Fibroblast of lung (primary cell): ENCODE data around the gene ZDHHC9.

Source experiments
- CTCF ChIP-seq, 2 donors: IDR thresholded peaks in 1 of 2; conservative IDR thresholded peaks in 1 of 2; 1 replicate in 1 of 2; 2 replicates in 1 of 2; pipeline ENCODE4 v1.5.1; 2011 to 2012; ENCODE audit warnings: low read length in 2 of 2, control low read depth in 1 of 2, inconsistent platforms in 1 of 2, low read depth in 1 of 2, mild to moderate bottlenecking in 1 of 2
- EZH2 ChIP-seq: IDR thresholded peaks from 2 replicates; pipeline ENCODE4 v1.5.1; 2012; ENCODE audit warnings: low read length, control low read depth, mild to moderate bottlenecking; ENCODE audit errors: missing control alignments

DNA sequence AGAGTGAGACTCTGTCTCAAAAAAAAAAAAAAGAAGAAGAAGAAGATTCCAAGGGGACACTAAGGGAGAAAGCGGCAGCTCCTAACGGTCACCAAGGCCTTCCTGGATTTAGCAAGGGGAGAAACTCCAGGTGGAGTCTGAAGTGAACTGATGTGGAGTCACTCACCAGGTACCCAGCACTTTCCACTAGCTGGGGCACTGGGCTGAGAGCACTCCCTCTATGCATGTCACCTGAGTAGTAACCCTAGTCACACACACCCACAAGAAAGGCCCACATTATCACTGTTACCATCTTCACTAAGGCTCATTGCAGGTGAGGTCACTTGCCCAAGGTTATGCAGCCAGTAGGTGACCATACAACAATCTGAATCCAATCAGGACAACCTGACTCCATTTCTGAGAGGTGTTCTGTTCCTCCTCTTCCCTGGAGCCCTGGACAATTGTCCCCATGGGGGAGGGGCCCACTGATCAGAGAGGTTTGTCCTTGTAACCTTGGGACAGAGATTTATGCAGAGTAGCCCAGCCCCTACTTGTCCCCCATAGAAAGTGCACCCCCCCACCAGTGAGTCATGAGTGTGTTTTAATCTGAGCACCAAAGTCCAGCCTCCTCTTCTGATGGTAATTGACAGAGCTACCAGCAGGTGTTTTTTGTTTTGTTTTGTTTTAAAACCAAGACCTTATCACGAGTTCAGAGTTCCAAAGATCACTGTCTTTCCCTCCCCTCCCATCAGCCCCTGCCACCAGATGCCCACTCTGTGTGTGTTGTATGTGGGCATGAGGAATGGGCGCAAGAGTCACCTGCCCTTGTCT lies 69.8 kb downstream of the ZDHHC9 start:
- TF ChIP-seq CTCF (conservative IDR thresholded peaks at IDR 0.05 in 1 of 2, IDR thresholded peaks at IDR 0.05 in 1 of 2; ENCODE audit: low read depth in 1 of 2, low read length in 2 of 2): no peak
- no peak for TF ChIP-seq EZH2
